HG03378 (cell line): Measurements from ENCODE around the gene CPVL.

ENCODE experiments used
- ATAC-seq: cut with Tn5 transposase; IDR thresholded peaks from one replicate; pipeline ENCODE4 v1.9.1; 2021; ENCODE audit warnings: mild to moderate bottlenecking, moderate library complexity; ENCODE audit not compliant: unreplicated experiment

CPVL gene

DNA sequence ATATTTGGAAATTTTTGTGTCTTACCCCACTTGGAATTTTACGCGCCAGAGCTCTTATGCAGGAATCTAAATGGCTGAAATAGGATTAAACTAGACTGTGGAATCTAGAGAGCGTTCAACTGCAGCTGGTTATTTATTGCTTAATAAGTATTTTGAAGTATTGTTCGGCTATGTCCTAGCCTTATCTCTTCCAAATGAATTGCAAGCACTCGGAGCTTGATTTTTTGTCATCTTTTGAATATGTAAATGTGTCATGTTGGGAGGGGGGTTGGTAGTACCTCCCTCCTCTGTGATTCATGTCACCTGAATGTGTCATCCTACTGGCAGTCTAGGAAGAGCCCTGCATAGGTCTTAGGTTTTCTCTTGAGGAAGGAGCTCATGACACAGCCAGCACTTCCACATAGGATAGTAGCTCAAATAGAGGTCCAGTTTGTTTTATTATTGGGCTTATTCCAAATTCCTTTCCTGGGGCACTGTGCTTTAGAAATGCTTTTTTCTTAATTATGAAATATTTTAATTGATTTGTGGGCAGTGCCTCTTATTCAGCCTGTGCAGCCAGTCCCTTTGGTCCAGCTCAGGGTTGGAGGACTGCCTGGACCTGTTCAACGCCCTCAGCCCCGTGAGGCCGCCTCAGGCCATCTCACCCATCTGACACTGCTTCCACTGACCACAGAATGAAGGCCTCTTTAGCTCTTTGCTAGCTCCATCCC lies 165.7 kb downstream of the CPVL start:
- ATAC-seq, result no peak

DNA sequence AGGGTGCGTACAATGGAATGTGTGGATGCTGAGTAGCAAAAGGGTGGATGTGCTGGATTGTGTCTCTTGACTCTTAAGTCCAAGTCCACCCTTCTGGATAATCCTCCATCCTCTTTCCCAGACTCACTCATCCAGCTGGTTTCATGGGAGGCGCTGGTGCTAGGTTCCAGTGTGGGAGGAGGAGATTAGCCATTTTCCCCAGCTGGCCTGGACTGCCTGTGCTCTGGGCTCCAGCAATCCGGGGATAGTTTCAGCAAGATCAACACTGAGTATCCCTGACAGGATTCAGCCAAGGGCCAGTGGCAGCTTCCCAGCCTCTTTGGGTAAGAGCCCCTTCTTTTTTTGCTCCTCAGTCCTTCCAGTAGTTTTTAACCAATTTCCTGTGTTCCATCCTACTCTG lies 166.6 kb downstream of the CPVL start:
- ATAC-seq, result no peak

DNA sequence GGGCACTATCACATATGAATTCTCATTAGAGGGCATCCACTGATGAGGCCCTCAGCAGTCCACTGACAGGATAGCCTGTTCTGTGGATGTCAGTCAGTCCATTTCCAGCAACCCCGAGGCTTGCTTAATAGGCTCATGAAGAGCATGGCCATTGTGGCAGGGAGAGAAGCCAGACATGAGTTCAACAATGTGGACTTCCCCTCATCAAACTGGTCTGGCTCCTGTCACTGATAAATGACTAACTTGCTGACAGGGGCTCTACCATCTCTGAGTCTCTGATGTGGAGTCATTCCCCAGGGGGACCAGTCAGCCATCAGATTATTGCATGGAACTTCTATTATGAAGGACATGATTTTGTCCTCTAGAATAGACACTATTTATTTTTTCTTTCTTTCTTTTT lies 168.5 kb downstream of the CPVL start:
- ATAC-seq, result no peak

DNA sequence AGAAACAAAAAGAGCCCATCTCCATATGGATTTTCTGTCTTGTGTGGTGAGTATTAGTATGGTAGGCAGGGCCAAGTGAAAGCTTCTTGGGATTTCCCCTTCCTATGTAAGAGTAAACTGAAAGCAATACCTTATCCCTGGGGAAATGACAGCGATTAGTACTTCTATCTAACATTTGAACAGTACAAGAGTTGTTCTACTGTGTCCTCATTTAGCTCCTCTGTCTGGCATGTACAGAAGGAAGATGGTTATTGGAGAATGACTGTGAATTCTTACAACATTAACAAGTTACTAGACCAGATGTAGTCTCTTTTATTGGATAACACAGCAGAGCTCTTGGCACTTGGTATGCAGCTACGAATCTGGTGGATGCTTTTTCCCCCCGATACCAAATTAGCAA lies 170.3 kb downstream of the CPVL start:
- no peak for ATAC-seq

DNA sequence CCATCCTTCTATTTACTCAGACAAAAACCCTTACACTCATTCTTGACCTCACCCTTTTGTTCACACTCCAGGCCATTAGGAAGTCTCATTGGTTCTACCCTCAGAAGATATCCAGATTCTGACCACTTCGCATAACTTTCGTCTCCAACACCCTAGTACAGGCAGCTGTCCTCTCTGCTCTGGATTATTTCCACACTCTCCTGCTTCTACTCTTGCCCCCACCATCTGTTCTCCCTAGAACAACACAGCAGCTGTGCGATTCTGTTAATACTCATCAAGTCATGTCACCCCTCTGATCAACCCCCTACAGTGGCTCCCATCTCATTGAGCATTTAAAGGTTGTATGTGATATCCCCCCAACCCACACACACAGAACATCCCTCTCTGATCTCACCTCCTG lies 172.7 kb downstream of the CPVL start:
- ATAC-seq, result no peak

DNA sequence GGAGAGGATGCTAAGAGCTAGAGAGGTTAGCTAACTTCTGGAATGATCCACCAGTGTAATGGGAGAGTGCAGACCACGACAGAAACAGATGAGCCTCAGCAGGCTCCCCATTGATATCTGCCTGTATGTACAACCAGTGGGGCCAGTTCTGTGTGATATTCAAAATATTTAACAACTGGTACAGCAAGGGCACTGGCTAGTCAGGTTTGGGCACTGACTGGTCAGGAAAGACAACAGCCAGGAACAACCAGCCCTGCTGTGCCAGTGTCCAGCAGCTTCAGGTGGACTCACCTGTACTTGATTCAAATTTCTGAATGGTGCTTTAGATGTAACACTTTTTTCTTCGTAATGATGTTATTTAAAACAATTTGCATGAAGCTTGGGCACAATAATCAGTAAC lies 182.3 kb downstream of the CPVL start:
- ATAC-seq, result no peak

DNA sequence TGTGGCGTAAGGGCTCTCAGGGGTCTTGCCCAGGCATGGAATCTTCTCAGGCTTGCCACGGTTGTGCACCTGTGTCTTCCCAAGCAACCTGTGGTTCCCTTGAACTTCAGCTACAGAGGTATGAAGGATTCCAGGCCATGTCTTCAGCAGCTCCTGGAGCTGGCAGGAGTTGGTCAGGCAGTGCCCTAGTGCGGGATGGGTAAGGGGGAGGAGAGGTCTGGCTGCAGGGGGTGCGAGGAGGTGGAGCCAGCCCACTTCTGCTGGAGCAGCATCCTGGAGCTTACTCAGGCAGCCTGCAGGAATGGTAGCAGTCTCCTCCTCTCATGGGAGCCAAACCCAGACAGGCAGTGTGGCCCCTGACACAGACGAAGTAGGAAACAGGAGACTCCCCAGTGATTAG lies 184.4 kb downstream of the CPVL start:
- no peak for ATAC-seq

DNA sequence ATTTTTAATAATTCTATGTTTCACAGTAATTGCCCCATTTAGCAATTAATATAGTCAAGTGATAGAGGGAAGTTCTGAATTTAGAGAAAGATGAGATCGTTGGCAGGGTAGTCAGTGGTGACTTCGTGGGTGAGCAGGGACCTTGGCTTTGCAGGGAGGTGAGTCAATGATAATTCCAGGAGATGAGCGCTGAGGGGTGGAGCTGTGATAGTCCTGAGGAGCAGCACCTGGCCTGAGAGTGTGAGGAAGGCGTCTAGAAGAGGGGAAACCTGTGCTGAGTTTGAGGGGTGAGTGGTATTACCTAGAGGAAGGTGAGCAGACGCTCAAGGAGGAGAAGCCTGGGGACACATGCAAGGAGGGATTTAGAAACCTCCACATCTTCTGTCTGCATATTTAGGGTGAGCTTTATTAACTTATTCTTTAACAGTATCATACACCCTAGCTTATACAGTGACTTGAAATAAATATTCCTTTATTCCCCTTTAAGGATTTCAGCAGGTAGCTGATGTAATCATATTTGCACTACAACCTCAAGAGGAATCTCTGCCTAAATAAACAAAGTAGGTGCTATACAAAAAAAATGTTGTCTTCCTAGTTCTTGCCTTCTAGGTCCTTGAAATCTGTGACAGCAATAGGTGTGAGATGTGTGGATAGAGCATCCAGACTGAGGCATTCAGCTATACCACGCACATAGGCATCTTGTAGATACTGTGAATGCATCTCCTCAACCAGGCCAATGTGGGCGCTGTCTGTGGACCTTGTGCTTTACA lies 186.1 kb downstream of the CPVL start:
- no peak for ATAC-seq

DNA sequence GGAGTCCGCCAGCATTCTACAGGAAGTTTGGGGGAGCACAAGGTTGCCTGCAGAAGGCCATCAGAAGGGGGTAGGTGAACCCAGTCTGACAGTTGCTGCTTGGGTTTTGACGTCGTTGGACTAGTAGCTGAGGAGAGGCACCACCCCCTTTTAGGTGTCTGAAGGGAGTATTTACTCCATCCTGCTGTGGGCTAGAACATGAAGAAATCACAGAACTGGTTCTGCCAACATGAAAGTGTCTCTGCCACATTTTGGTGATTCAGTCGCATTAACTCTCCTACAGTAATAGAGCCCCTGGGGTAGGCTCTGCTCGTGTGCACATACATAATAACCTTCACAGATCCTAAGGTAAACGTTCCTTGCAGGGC lies 187.4 kb downstream of the CPVL start:
- ATAC-seq, result no peak

DNA sequence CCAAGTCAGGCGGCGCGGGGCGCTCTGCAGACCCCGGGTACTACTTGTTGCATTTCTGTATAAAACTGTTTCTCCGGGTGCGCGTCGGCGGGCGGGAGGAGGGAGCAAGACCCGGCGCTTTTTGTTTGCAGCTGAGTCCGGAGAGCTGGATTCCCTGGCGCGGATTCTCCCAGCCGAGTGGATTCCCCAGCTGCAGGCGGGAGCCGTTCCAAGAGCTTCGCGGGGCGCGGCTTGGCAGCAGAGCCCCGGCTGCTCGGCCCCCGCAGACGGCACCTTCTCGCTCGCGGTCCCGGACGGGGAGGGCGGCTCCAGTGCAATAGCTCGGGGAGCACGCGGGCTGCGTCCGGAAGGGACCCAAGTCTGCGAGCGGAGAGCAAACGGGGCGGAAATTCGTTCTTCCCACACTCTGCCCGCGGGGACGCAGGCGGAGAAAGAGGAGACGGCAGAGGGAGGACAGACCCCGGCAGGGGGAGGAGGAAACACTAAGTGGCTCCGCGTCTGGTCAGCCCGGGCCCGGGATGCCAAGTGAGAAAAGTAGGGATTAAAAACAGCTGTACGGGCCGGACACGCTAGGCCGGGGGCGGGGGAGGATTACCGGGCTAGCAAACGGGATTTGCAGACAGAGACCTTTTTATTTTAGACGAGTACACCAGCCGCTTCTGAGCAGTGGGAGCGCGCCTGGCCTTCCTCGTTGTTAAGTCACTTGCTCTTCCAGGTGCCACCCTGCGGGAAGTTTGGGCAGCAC lies 187.9 kb downstream of the CPVL start, which contains the start of gene TRIL:
TRIL (minus strand) TSS at position 96 of the 745 bp plus-strand sequence. CDS start 284 bp downstream, outside the sequence.
- ATAC-seq, result no peak

DNA sequence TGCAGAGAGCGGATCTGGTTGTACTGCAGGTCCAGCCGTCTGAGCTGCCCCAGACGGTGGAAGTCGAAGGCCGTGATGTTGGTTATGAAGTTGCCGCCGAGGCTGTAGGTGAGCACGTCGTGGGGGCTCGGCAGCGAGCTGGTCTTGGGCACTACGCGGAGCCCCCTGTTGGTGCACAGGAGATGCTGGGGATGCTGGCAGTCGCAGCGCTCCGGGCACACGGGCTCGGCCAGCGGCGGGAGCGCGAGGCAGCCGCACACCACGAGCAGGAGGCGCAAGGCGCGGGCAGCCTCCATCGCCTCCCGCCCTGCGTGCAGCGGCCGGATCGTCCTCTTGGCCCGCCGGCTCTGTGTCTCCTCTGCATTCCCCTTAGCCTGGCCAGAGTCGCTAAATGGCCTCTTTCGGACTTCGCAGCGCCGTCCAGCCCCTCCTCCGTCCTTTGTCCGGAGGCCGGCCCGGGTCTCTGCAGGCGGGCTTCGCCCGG lies 188.5 kb downstream of the CPVL start:
- ATAC-seq, result no peak

DNA sequence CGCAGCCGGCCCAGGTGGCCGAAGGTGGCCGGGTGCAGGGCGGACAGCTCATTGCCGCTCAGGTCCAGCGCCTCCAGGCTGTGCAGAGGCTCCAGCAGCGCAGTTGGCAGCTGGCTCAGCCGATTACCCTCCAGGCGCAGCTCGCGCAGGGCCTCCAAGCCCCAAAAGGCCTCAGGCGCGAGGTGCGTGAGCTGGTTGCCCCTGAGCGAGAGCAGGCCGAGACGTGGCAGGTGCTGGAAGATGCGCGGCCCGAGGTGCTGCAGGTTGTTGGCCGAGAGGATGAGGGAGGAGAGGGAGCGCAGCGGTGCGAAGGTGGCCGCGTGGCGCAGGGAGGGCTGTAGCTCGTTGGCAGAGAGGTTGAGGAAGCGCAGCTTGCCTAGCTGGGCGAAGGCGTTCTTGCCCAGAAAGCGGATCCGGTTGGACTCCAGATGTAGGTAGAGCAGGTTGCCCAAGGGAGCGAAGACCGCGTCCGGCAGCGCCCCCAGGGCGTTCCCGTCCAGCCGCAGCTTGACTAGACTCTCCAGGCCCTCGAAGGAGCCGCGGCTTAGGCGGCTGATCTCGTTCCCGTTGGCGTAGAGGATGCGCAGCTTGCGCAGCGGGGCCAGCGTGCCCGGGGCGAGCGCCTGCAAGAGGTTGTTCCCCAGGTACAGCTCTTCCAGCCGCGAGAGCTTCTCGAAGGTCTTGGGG lies 189.1 kb downstream of the CPVL start:
- no peak for ATAC-seq

DNA sequence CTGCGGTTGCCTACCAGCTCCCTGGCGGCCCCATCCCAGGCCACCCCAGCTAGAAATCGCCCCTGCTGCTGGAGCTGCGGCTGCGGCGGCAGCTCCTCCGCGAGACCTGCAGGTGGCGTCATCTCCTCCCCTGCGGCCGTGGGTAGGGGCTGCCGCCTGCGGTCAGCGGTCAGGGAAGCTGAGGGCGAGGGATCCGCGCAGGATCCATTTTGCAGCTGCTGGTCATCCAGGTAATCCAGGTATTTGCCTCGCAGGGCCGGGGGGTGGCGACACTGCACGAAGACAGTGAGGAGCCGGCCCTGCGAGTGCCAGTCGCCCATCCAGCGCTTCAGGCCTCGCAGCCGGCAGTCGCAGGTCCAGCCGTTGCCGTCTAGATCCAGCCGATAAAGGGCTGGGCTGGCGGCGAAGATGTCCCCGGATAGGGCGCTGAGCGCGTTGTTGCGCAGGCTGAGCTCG lies 189.7 kb downstream of the CPVL start:
- ATAC-seq, result no peak

DNA sequence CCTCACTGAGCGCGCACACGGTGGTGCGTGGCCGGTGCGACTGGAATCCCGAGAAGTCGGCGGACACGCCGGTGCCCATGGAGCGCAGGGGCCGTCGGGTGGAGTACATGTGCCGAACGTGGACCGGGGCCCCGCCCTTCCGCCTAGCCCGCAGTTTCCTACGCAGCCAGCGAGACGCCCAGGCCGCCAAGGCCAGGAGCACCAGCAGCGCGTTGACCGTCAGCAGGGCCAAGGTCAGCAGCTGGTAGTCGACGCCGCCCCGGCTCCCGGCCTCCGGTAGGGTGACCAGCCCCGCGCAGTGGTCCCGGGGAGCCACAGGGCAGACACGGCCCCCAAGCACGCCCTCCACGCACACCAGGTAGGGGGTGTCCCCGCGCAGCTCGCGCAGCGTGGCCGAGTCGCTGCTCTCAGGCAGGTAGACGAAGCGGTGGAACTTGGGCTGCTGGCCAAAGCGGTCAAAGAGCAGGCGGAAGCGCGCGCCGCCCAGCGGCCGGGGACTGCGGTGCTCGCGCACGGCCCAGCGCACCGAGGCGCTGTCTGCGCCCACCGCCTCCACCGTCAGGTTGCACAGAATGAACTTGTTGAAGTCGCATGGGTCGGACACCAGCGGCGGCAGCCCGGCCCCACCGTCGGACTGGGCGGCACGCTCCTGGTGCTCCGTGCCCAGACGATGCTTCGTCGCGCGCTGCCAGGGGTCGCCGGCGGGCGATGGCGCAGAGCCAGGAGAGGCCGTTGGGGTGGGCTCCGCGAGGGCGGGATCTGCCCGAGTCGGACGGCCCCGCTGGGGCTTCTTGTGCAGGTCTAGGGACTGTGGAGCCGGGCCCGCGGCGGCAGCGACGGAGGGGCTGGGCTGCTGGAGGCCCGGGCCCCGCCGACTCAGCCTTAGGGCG lies 190.4 kb downstream of the CPVL start:
- no peak for ATAC-seq

DNA sequence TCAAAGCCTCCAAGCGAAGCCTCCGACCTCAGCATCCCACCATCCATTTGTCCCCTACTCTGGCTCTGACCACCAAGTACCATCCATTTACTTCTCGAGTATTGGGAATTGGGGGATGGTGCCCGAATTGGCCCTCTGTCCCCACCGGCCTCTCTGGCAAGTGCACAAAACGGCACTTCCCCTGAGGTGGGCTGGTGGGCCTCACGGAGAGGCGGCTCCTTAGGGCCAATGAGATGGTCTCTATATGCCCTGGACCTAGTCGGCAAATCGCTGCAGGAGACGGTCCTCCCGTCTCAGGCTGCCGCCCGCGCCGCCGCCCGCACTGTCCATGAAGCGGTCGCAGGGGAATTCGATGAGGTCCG lies 191.0 kb downstream of the CPVL start:
- ATAC-seq, result no peak

DNA sequence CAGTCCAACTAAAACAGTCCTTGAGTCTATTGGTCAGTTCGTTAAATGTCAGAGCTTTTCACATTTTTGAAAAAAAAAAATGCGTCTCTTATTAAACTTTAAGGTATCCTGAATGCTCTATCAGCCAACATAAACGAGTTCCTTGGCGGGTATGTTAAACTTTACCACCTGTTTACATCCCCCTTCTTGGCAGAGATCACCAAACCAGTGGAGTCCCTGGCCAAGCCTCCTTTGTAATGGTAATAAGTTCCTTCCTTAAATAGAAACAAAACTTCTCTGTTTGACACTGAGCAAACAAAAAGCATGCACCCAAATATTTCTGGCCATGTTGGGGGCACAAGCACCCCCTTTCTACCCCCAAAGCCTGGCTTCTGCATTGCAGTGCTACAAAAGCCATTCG lies 191.4 kb downstream of the CPVL start:
- ATAC-seq, result no peak

DNA sequence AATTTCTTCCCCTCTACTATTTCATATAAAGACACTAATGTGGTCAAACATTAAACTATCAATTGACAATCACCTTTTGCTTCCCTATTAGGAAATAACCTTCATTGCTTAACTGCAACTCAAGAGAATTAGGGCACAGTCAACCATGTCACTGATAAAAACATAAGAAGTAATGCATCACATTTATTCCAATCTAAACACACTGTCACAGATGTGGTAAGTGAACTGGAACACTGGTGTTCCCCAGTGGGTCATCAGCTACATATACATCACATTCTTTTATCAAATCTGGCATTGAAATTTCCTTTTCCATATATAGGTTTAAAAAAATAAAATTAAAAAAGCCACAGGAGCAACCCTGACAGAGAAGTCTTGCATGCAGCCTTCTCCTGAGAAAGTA lies 191.9 kb downstream of the CPVL start:
- no peak for ATAC-seq

DNA sequence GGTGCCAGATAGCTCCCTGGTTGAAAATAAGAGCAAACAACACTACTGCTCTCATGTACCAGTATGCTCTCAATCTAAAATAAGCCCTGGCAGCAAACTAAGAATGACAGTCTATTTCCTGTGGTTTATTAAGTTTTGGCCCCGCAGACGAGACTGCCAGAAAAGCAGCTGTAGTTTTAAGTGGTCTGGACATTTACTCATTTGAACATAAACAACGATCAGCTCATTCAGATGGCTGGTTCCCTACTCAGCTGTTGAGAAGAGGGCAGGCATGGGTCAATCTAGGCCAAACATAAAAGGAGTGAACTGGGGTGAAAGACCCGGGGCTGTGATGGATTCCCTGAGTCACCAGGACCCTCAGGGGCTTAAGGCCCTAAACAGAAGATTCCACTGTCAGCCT lies 192.7 kb downstream of the CPVL start:
- no peak for ATAC-seq
